ENCODE data around the gene TBX21. TPM values are rescaled to one million over a fixed set of nuclear protein-coding genes. Genes with fewer than 3 reads are reported as not detected.

Gene TBX21
- total RNA-seq, 1 experiment from 2014 or later, result not detected

DNA sequence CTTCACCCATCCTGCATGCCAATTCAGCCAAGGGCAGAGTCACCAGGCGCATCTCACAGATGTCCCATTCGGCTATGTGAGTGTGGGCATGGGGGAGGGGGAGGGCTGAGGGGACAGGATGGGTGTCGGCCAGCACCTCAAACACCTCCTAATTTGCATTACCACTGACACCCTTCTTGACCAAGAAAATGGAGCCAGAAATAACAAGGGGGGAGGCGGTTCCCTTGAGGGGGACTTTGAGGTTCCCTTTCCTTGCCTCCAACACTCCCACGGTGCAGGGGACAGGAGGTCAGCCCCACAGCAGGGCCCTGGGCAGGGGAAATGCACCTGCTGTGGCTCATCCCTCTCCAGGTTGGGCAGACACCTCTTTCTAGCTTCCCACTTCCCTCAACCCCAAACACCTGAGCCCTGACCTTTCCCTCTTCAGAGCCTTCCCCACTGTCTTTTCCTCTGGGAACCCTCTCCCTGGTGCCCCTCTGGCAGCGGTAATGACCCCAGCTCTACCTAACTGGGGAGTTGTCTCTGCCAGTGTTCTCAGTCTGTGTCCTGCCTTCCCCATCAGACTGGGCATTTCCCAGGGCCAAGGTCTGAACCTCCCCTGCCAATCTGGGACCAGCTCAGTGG lies 18.2 kb upstream of the TBX21 start:
- H3K79me2 ChIP-seq (ENCODE audit: low read length), result no peaks in the 10 kb centered on the region
- no peaks in the 10 kb centered on the region for H3K36me3 ChIP-seq (ENCODE audit: low read depth, low read length)
- no peak overlapping the region for H2AFZ ChIP-seq (ENCODE audit: low read length)
- no peaks in the 10 kb centered on the region for H3F3A ChIP-seq (ENCODE audit: low read length, unreplicated experiment)
- peaks cover 10% of the 10 kb centered on the region; the same call in 1 of the 2 replicates for H3K27me3 ChIP-seq (ENCODE audit: low read length)
- POLR2A ChIA-PET (ENCODE audit: unreplicated experiment), result no interaction called here
- no TSS peak for BruUV-seq (replicated peaks)
- no peaks in the 10 kb centered on the region for H3K9me2 ChIP-seq (replicated peaks; ENCODE audit: low read length)
- H4K20me1 ChIP-seq (ENCODE audit: low read length), result no peaks in the 10 kb centered on the region
- no peaks in the 10 kb centered on the region for H3K9me3 ChIP-seq (ENCODE audit: low read length)
- TF ChIP-seq EZH2phosphoT487 (IDR thresholded peaks at IDR 0.05; ENCODE audit: borderline replicate concordance, low read length), result no peak
- TF ChIP-seq, protein P1, sequence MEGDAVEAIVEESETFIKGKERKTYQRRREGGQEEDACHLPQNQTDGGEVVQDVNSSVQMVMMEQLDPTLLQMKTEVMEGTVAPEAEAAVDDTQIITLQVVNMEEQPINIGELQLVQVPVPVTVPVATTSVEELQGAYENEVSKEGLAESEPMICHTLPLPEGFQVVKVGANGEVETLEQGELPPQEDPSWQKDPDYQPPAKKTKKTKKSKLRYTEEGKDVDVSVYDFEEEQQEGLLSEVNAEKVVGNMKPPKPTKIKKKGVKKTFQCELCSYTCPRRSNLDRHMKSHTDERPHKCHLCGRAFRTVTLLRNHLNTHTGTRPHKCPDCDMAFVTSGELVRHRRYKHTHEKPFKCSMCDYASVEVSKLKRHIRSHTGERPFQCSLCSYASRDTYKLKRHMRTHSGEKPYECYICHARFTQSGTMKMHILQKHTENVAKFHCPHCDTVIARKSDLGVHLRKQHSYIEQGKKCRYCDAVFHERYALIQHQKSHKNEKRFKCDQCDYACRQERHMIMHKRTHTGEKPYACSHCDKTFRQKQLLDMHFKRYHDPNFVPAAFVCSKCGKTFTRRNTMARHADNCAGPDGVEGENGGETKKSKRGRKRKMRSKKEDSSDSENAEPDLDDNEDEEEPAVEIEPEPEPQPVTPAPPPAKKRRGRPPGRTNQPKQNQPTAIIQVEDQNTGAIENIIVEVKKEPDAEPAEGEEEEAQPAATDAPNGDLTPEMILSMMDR (conservative IDR thresholded peaks at IDR 0.05; ENCODE audit: low read depth, low read length), result no peak
- no peak for TF ChIP-seq EZH2 (IDR thresholded peaks at IDR 0.05; ENCODE audit: low read length, unreplicated experiment)
- no peak overlapping the region for H3K9ac ChIP-seq (ENCODE audit: low read length)
- no peak overlapping the region for H3K4me2 ChIP-seq (ENCODE audit: low read length)
- intact Hi-C loops (cut with micrococcal nuclease), result no loop called here
- DNase-seq (no peak), ATAC-seq (no peak)
- CTCF ChIA-PET, result no interaction called here
- H3K27ac ChIP-seq (ENCODE audit: low read length), result no peak overlapping the region
- peaks cover 22% of the 10 kb centered on the region for H3K4me1 ChIP-seq (ENCODE audit: insufficient read depth, low read length)
- H3K4me3 ChIP-seq (ENCODE audit: low read length), result no peak overlapping the region

GRCh38 chr17:47715669-47716325 lies 17.2 kb upstream of the TBX21 start:
- POLR2A ChIA-PET (ENCODE audit: unreplicated experiment), result no interaction called here
- Histone ChIP-seq H3K9ac (ENCODE audit: low read length) (no peak overlapping the region), H3K79me2 (ENCODE audit: low read length) (no peaks in the 10 kb centered on the region), H3K9me2 (replicated peaks; ENCODE audit: low read length) (no peaks in the 10 kb centered on the region), H3K27me3 (ENCODE audit: low read length) (peaks cover 10% of the 10 kb centered on the region; the same call in 1 of the 2 replicates), H3F3A (ENCODE audit: low read length, unreplicated experiment) (no peaks in the 10 kb centered on the region), H2AFZ (ENCODE audit: low read length) (no peak overlapping the region), H3K27ac (ENCODE audit: low read length) (no peak overlapping the region), H3K36me3 (ENCODE audit: low read depth, low read length) (no peaks in the 10 kb centered on the region), H3K9me3 (ENCODE audit: low read length) (no peaks in the 10 kb centered on the region), H3K4me2 (ENCODE audit: low read length) (no peak overlapping the region), H4K20me1 (ENCODE audit: low read length) (no peaks in the 10 kb centered on the region), H3K4me3 (ENCODE audit: low read length) (no peak overlapping the region), H3K4me1 (ENCODE audit: insufficient read depth, low read length) (peaks cover 31% of the 10 kb centered on the region)
- CTCF ChIA-PET, result no interaction called here
- no peak for DNase-seq
- no peak for ATAC-seq
- no peak for TF ChIP-seq EZH2 (IDR thresholded peaks at IDR 0.05; ENCODE audit: low read length, unreplicated experiment)
- BruUV-seq (replicated peaks), result no TSS peak
- intact Hi-C loops (cut with micrococcal nuclease), result no loop called here

DNA sequence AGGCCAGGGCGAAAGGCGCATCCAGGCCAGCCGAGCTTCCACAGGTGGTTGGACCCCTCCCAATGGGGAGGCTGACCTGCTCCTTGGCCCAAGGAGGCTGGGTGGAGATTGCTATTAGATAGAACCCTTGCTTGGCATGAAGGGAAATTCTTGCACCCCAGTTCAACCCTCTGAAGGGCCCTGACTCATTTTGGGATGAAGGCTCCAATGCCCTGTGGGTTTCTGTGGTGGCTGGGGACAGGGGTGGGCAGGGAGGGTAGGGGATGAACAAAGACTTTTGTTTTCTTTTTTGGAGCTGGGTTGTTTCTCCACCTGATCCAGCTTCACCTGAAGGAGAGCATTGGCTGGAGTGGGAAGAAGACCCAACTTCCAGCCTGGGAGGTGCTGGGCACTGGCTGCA lies 16.7 kb upstream of the TBX21 start:
- H3K36me3 ChIP-seq (ENCODE audit: low read depth, low read length), result no peaks in the 10 kb centered on the region
- BruUV-seq (replicated peaks), result no TSS peak
- intact Hi-C loops (cut with micrococcal nuclease), result no loop called here
- H2AFZ ChIP-seq (ENCODE audit: low read length), result no peak overlapping the region
- DNase-seq, result no peak
- no peaks in the 10 kb centered on the region for H4K20me1 ChIP-seq (ENCODE audit: low read length)
- peaks cover 37% of the 10 kb centered on the region for H3K4me1 ChIP-seq (ENCODE audit: insufficient read depth, low read length)
- TF ChIP-seq, protein P1 (conservative IDR thresholded peaks at IDR 0.05; ENCODE audit: low read depth, low read length), result no peak
- TF ChIP-seq EZH2phosphoT487 (IDR thresholded peaks at IDR 0.05; ENCODE audit: borderline replicate concordance, low read length), result no peak
- no peak overlapping the region for H3K4me3 ChIP-seq (ENCODE audit: low read length)
- H3K9me2 ChIP-seq (replicated peaks; ENCODE audit: low read length), result no peaks in the 10 kb centered on the region
- no peak overlapping the region for H3K4me2 ChIP-seq (ENCODE audit: low read length)
- H3F3A ChIP-seq (ENCODE audit: low read length, unreplicated experiment), result no peaks in the 10 kb centered on the region
- H3K9ac ChIP-seq (ENCODE audit: low read length), result no peak overlapping the region
- H3K27ac ChIP-seq (ENCODE audit: low read length), result no peak overlapping the region
- H3K9me3 ChIP-seq (ENCODE audit: low read length), result no peaks in the 10 kb centered on the region
- H3K79me2 ChIP-seq (ENCODE audit: low read length), result no peaks in the 10 kb centered on the region
- ChIA-PET CTCF (no interaction called here), POLR2A (ENCODE audit: unreplicated experiment) (no interaction called here)
- H3K27me3 ChIP-seq (ENCODE audit: low read length), result peaks cover 10% of the 10 kb centered on the region; the same call in 1 of the 2 replicates
- ATAC-seq, result no peak
